Measurements from ENCODE around the gene RRP12. TPM values are rescaled to one million over a fixed set of nuclear protein-coding genes. Genes with fewer than 3 reads are reported as not detected.
"Not testable (repeated sequence)": the region's sequence is repeated elsewhere in the genome, so short reads cannot be mapped to it uniquely, and the experiment has no call there.

The RRP12 gene
- total RNA-seq, 6 experiments from 2014 or later, result 6.7 to 23.2 (median 10.2) TPM

GRCh38 chr10:97425964-97426775 is 25.0 kb upstream of the RRP12 start, which contains the start of gene PGAM1:
PGAM1 (plus strand) TSS chr10:97426191; CDS start chr10:97426308, 117 bp downstream.
- peak; percentile 86 to 98 (median 93) for ATAC-seq
- 0% methylated on average over 21 of the region's 90 CpGs for WGBS (ENCODE audit: insufficient coverage, low coverage, low lambda C conversion rate, missing lambda C conversion rate)
- Histone ChIP-seq H3K27ac (peak within 1 kb of the TSS; percentile 76 to 96 (median 91)), H3K4me1 (peaks cover 0 to 32% (median 11%) of the 10 kb centered on the region in 4 donors), H3K9me3 (no peaks in the 10 kb centered on the region), H3K27me3 (no peaks in the 10 kb centered on the region), H3K4me3 (peak within 1 kb of the TSS; percentile 90 to 97 (median 94)), H3K36me3 (peaks cover 0 to 18% (median 4%) of the 10 kb centered on the region in 4 donors)
- intact Hi-C loops (cut with DNase I), result no loop called here
- peak; percentile 96 to 97 (median 97) for DNase-seq
- peak; percentile 47 to 67 (median 53) for TF ChIP-seq CTCF (IDR thresholded peaks at IDR 0.05)
- peak; percentile 92 for TF ChIP-seq POLR2A (IDR thresholded peaks at IDR 0.05)

GRCh38 chr10:97423757-97424098 is 22.6 kb upstream of the RRP12 start:
- H3K4me3 ChIP-seq; intact Hi-C loops (cut with DNase I); H3K36me3 ChIP-seq; ATAC-seq; H3K27ac ChIP-seq; DNase-seq; H3K27me3 ChIP-seq; H3K9me3 ChIP-seq: not testable (repeated sequence)
- 74% methylated on average over 7 of the region's 8 CpGs for WGBS (ENCODE audit: insufficient coverage, low coverage, low lambda C conversion rate, missing lambda C conversion rate)
- peaks cover 0 to 23% (median 8%) of the 10 kb centered on the region in 4 donors for H3K4me1 ChIP-seq

GRCh38 chr10:97416565-97416964 is 15.4 kb upstream of the RRP12 start:
- no peaks in the 10 kb centered on the region for H3K27me3 ChIP-seq
- no peak for TF ChIP-seq POLR2A (IDR thresholded peaks at IDR 0.05)
- TF ChIP-seq CTCF (IDR thresholded peaks at IDR 0.05), result no peak
- no peaks in the 10 kb centered on the region for H3K9me3 ChIP-seq
- DNase-seq (no peak), ATAC-seq (no peak)
- H3K4me1 ChIP-seq, result no peaks in the 10 kb centered on the region
- intact Hi-C loops (cut with DNase I), result no loop called here
- 61% methylated on average over 6 of the region's 6 CpGs for WGBS (ENCODE audit: insufficient coverage, low coverage, low lambda C conversion rate, missing lambda C conversion rate)
- H3K4me3 ChIP-seq, result no peak overlapping the region
- H3K36me3 ChIP-seq, result no peaks in the 10 kb centered on the region
- H3K27ac ChIP-seq, result no peak overlapping the region

- Histone ChIP-seq H3K27ac (no peak overlapping the region), H3K27me3 (no peaks in the 10 kb centered on the region), H3K36me3 (no peaks in the 10 kb centered on the region), H3K4me3 (no peak overlapping the region), H3K9me3 (no peaks in the 10 kb centered on the region), H3K4me1 (no peaks in the 10 kb centered on the region)
- intact Hi-C loops (cut with DNase I), result no loop called here
- TF ChIP-seq CTCF (IDR thresholded peaks at IDR 0.05), result no peak
- no peak for TF ChIP-seq POLR2A (IDR thresholded peaks at IDR 0.05)
- 73% methylated on average over 9 of the region's 10 CpGs for WGBS (ENCODE audit: insufficient coverage, low coverage, low lambda C conversion rate, missing lambda C conversion rate)
- DNase-seq (no peak), ATAC-seq (no peak)
Observed at GRCh38 chr10:97412891-97413304, 11.8 kb upstream of the RRP12 start.

- DNase-seq, result no peak
Observed at GRCh38 chr10:97411406-97411805, 10.3 kb upstream of the RRP12 start.

More at GRCh38 chr10:97411406-97411805, 10.3 kb upstream of the RRP12 start:
- Histone ChIP-seq H3K4me3 (no peak overlapping the region), H3K27me3 (no peaks in the 10 kb centered on the region), H3K9me3 (no peaks in the 10 kb centered on the region), H3K27ac (no peak overlapping the region), H3K4me1 (peaks cover 0 to 10% (median 0%) of the 10 kb centered on the region in 4 donors), H3K36me3 (no peaks in the 10 kb centered on the region)
- WGBS (ENCODE audit: insufficient coverage, low coverage, low lambda C conversion rate, missing lambda C conversion rate), result 61% methylated on average over 2 of the region's 4 CpGs
- intact Hi-C loops (cut with DNase I), result no loop called here
- no peak for ATAC-seq
- TF ChIP-seq CTCF (IDR thresholded peaks at IDR 0.05) (no peak), POLR2A (IDR thresholded peaks at IDR 0.05) (no peak)
